ENCODE measurements around the gene VIM.
"Not testable (repeated sequence)": the region's sequence is repeated elsewhere in the genome, so short reads cannot be mapped to it uniquely, and the experiment has no call there.

The VIM gene

DNA sequence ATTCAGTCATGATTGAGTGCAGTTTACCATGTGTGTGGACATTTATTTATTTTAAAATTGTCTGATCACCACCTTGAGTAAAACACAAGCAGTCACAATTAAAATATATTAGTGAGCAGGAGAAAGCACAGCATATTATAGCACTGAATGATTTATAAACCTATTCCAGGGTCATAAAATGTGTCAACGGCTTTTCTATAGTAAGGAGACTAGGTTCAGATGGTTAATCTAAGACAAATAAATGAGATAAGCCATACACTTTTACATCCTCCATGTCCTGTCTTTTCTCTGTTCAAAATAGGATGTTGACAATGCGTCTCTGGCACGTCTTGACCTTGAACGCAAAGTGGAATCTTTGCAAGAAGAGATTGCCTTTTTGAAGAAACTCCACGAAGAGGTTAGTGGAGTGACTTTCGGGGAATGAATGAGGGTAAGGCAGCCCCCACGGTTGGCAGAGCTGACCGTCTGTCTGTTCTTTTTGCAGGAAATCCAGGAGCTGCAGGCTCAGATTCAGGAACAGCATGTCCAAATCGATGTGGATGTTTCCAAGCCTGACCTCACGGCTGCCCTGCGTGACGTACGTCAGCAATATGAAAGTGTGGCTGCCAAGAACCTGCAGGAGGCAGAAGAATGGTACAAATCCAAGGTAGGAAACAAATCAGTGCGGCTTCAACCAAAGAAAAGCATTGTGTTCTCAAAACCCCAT is 5.4 kb downstream of the VIM start:
- no peak for DNase-seq

DNA sequence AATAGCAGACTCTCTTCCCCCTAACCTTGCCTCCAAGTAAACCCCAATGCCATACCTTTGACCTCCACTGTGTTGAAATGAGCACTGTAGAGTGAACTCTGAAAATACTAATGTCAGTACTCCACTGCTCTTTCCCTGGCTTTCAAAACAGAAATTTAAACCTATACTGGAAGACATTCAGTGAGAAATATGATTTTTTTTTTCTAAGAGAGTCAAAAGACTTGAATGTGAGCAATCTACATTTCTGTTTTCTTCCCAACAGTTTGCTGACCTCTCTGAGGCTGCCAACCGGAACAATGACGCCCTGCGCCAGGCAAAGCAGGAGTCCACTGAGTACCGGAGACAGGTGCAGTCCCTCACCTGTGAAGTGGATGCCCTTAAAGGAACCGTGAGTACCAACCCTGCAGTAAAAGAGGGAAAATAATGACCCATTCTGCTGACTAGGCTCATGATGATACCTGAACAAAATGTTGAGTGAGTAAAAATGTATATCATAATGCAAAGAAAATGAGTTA is 6.4 kb downstream of the VIM start:
- DNase-seq, result no peak

DNA sequence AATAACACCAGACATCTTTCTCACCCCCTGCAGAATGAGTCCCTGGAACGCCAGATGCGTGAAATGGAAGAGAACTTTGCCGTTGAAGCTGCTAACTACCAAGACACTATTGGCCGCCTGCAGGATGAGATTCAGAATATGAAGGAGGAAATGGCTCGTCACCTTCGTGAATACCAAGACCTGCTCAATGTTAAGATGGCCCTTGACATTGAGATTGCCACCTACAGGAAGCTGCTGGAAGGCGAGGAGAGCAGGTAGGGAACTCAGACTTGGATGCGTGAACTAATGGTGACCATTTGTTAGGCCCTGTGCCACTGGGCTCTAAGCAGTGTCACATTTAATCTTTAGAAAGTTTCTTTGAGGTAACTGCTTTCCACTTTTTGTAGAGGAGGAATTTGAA is 7.1 kb downstream of the VIM start:
- no peak for DNase-seq

DNA sequence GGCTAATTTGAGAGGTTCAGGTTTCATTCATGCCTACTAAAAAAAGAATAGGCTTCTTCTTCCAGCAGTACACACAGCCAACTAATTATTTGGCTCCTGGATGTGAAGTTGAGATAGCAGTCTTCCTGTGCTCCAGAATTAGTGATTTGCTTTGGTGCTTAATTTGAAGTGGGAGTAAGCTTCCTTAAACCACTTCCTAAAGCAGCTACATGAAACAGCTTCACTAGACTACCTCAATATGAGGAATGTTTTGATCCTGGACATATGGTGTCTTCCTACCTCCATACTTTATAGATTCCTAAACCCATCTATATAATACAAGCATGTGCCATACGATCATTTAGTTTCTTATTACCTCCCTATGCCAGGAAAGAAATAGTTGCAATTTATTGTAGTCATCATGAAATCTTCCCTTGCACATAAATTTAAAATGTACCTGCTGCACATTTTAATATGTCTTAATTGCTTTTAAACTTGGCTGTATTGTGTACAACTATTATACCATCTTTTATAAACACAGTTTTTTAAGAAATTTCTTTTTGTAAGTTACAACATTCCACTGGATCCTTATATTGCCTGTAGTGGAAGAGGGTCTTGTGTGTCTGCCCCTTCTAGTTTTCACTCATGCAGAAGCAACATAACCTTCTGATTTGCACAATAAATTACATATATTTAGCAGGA is 8.6 kb downstream of the VIM start:
- no peak for DNase-seq

DNA sequence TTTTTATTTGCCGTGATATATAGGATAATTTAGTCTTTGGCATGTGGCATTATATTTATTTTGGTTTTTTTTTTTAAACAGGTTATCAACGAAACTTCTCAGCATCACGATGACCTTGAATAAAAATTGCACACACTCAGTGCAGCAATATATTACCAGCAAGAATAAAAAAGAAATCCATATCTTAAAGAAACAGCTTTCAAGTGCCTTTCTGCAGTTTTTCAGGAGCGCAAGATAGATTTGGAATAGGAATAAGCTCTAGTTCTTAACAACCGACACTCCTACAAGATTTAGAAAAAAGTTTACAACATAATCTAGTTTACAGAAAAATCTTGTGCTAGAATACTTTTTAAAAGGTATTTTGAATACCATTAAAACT is 9.1 kb downstream of the VIM start:
- no peak for DNase-seq

DNA sequence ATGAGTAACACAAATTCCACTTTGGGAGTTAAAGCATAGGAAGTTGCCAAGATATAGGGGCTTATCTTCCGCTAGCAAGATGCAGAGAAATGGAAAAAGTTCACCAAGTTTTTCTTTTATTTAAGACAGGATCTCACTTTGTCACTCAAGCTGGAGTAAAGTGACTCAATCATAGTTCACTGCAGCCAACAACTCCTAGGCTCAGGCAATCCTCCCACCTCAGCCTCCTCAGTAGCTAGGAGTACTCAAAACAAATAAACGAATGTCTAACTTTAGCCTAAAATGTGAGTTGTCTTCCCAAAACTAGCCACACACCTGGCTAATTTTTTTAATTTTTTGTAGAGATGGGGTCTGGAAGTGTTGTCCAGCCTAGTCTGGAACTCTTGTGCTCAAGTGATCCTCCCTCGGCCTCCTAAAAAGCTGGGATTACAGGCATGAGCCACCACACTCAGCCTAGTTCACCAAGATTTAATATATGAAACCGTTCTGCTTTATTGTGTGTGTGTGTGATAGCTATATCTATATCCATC is 9.9 kb downstream of the VIM start:
- no peak for DNase-seq

DNA sequence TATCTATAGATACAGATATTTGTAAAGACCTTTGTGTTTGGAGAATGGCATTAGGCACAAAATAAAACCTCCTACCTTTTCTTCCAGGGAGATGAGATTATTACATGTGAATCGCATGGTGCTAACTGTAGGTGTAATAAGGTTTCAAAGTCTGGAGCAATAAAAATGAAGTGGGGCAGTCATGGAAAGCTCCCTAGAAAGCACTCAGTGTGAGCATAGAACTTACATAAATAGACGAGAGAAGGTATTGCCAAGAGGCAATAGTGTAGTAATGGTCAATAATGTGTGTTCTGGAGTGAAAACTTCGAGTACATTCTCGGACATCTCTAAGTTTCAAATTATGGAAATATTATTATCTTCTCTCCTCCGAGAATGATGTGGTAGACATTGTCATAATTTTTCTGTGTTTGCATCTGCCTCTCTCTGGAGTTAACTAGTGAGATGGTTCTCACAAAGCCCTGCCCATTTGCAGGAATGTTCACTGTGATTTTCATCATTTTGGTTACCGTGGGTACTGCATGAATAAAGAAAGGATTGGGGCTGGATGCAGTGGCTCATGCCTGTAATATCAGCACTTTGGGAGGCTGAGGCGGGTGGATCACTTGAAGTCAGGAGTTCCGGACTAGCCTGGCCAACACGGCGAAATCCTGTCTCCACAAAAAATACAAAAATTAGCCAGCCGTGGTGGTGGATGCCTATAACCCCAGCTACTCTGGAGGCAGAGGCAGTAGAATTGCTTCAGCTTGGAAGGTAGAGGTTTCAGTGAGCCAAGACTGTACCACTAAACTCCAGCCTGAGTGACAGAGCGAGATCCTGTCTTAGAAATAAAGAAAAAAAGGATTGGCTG is 10.6 kb downstream of the VIM start:
- no peak for DNase-seq

DNA sequence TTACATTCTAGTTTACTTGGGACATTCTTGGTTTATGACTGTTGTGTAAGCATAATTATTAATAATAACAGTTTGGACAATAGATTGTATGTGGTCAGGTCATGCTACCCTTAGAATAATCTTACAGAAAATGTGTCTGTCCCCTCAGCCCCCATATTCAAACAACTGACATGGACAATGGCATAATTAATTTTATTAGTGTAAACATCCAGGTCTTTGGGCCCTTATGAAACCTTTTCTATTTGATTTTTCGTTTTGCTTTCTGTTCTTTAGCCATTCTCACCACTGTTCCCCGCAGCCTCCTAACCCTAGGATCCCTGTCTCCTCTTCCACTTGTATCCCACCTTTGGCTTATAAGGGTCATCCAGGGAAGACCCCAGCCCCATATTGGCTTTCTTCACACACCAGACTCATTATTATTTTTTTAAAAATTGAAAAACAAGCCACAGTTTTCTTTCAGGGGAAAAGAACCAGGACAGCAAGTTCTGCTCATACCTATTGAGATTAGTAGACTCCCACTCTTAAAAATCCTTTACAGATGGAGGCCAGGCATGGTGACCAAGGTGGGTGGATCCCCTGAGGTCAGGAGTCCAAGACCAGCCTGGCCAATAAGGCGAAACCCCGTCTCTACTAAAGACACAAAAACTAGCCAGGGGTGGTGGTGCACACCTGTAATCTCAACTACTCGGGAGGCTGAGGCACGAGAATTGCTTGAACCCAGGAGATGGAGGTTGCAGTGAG is 11.5 kb downstream of the VIM start:
- no peak for DNase-seq

DNA sequence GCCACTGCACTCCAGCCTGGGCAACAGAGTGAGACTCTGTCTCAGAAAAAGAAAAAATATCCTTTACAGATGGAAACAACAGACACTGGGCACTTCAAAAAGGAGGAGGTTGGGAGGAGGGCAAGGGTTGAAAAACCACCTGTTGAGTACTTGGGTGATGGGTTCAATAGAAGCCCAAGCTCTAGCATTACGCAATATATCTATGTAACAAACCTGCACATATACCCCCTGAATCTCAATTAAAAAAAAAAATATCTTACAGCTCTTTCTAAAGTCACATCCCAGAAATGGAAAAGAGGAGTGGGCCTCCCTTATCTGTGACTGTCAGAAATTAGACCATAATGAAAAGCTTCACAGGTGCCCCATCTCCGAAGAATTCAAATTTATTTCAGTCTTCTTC is 12.1 kb downstream of the VIM start:
- no peak for DNase-seq

DNA sequence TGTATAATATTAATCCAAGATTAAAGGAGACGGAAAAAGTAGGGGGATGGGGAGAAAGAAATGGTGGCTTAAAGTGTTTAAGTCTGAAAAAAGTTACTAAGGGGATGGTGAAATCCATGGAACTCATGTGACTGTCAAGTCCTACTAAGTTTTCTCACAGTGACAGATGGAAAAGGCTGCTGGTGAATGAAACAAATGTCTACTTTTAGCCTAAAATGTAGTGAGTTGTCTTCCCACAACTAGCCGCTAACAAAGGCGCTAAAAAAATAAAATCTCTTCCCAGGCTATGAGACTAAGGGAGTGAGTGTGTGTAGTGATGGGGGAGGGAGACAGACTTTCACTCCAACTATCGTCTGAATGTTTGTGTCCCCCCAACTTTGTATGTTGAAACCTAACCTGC is 12.6 kb downstream of the VIM start:
- DNase-seq, result no peak

DNA sequence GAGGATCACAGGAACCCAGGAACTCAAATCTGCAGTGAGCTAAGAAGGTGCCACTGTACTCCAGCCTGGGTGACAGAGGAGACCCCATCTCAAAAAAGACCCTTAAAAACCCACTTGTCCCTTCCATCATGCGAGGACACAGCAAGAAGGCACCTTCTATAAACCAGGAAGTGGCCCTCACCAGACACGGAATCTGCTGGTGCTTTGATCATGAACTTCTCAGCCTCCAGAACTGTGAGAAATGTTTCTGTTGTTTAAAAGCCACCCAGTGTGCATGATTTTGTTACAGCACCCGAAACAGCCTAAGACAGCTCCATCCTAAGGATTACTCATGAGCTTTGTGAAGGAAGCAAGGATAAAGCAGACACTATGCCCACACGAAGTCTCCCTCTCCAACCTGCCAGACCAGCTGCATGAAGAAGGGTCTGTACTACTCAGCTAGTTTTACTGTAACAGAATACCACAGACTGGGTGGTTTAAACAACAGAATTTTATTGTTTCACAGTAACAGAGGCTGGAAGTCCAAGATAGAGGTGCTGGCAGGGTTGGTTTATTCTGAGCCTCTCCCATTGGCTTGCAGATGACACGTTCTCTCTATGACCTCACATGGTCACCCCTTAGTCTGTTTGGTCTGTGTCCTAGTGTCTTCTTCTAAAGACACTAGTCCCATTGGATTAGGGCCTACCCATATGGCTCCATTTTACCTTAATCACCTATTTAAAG is 13.7 kb downstream of the VIM start:
- no peak for DNase-seq

DNA sequence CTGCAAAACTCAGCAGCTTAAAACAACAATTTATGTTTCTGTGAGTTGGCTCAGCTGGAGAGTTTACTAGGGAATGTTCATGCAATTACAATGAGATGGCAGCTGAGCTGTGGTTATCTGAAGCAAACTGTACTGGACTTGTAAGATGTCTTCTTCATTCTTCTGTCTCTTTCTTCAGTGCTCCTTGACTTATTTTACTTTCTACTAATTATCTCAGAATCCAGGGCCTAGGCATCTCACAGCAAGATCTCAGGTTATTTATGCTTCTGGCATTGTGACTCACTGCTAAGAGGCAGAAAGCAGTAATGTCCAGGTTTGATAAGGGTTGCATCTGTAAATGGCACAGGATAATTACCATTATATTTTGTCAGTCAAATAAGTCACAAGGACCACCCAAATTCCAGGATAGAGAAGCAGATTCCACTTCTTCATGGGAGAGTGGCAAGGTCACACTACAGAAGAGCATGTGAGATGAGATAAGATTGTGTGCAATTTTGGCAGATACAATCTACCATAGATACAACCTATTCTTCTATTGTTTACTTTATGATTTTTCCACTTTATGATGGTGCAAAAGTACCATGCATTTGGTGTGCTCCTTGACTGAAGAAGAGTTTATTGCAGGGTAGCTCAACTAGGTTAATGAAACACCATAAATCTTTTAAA is 16.8 kb downstream of the VIM start:
- no peak for DNase-seq

DNA sequence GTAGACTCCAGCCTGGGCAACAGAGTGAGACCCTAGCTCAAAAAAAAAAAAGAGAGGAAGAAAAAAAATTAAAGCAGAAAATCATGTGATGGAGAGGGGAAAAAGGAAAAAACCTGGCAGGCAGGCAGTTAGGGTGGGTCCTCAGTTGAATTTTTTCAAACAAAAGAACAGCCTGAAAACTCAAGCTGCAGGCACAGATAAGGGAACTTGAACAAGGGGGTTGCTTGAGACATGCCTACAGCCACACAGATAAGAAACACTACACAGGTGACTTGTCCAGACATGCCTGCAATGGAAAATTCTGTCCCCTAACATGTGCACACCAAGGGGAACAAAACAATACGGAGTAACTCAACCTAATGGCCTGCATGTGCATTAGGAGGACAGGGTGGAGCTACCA is 19.2 kb downstream of the VIM start:
- DNase-seq, result no peak

DNA sequence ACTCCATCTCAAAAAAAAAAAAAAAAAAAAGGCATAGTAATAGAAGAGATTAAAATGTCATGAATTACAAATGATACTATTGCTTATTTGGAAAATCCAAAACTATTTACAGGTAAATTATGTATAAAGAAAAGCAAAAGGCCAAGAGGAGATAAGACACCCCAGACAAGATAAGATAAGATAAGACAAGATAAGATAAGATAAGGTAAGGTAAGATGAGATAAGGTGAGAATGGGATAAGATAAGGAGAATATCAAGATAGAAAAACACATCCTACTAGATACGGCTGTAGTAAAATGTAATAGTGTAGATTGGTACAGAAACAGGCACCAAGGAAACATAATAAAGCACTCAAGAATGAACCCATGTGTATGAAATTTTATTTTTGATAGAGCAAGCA is 20.9 kb downstream of the VIM start:
- DNase-seq, result no peak

DNA sequence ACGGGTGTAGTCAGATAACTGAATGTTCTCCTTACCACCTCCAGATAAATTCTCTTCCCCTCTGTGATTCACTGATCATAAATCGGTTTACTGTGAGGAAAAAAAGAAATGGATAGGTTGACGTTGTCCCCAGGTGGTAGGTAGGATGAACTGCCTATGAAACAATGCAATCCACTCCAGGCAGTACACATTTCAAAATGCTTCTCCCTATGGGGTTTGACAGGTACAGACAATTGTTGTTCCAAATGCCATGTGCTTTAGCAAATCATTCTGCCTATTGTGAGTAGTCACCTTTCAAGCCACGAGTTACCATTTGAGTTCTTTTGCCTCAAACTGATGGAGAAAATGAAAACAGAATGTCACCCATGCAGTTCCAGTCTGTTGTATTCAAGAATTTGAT is 21.8 kb downstream of the VIM start:
- no peak for DNase-seq

DNA sequence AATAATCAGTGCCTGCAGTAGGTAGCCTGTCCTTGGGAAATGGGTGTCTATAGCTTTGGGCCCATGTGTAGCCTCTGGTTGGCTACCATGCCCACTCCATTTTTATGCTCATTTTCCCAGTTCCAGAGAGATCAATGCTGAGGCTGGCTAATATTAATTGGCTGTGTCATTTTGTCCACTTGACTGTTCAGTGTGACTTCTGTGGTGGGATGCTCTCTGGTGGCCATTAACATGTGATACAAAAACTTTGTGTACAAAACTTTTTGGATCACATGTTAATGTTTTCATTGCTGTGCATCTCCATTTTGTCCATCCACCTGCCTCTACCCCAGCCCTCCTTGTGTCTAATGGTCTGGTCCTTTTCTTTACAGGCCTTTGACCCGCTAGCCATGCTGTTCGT is 22.7 kb downstream of the VIM start:
- no peak for DNase-seq

DNA sequence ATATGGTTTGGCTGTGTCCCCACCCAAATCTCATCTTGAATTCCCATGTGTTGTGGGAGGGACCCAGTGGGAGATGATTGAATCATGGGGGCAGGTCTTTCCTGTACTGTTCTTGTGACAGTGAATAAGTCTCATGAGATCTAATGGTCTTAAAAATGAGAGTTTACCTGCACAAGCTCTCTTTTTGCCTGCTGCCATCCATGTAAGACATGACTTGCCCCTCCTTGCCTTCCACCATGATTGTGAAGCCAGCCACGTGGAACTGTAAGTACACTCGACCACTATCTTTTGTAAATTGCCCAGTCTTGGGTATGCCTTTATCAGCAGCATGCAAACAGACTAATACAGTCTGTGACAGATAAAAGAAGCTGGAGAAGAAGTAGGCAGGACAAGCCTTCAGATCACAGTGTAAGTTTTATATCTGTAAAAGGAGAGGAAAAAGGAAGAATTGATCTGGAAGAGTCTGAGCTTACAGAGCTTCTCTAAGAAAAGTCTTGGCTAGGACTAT is 26.6 kb downstream of the VIM start:
- not testable (repeated sequence) for DNase-seq

DNA sequence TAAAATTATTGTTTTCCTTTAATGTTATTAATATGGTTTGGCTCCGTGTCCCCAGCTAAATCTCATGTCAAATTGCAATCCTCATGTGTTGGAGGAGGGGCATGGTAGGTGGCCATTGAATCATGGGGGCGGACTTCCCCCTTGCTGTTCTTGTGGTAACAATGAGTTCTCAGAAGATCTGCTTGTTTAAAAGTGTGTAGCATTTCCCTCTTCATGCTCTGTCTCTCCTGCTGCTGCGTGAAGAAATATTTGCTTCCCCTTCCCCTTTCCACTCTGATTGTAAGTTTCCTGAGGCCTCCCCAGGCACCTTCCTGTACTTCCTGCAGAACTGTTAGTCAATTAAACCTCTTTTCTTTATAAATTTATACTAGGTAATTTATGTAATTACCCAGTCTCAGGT is 27.5 kb downstream of the VIM start:
- no peak for DNase-seq

DNA sequence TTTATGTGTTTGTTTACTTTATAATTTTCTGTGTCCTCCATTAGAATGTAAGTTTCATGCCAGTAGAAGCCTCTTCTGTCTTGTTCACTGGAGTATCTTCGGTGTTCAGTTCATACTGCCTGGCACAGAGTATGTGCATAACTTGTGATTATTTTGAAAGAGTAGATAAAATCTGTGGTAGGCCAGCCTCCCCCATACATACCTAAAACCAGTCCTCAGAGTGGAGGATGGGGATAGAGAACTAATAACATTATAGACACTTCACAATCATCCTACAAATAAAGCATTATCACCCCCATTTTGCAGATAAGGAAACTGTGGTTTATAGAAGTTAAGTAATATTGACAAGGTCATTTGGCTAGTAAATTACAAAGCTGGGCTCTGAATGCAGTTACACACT is 28.0 kb downstream of the VIM start:
- DNase-seq, result no peak

DNA sequence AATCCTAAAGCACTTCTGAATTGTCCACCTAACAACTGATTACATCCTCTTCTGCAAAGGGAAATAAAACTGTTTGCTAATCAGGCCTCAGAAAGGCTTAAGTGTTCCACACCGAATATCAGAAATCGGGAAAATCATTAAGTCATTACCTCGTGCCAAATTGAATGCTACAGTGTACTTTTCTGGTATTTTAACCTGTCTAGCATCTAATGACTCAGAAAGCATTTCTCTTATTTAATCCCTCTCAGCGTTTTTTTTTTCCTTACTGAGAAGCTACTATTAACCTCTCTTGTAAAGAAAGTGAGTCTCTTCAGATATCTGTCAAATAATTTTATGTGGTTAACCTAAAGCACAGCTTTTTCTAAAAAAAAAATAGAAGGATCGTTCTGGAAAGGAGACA is 28.6 kb downstream of the VIM start:
- no peak for DNase-seq
